Liver (tissue), 3 donors: ENCODE data around the gene ADAP1.

Experiments
- CTCF ChIP-seq: fragments of 150-350 bp; IDR thresholded peaks from 2 replicates; pipeline ENCODE4 v1.5.1; 2017; ENCODE audit warnings: improper control_type of control experiment, low read depth, low read length; ENCODE audit not compliant: missing input control
- GABPA ChIP-seq, 2 donors: IDR thresholded peaks in 1 of 2; conservative IDR thresholded peaks in 1 of 2; 2 replicates each; pipeline ENCODE4 v1.6.1; 2016; ENCODE audit warnings: antibody characterized with exemption in 2 of 2, mild to moderate bottlenecking in 1 of 2, moderate library complexity in 1 of 2
- donor health status: healthy.
- donor health status: healthy.

GRCh38 chr7:925601-926000 lies 28.9 kb downstream of the ADAP1 start:
- TF ChIP-seq GABPA (IDR thresholded peaks at IDR 0.05 in 1 of 2, conservative IDR thresholded peaks at IDR 0.05 in 1 of 2) (no peak), CTCF (no peak)
